Right lung (tissue), 5 donors: ENCODE data around the gene MIPOL1. TPM values are rescaled to one million over a fixed set of nuclear protein-coding genes. Genes with fewer than 3 reads are reported as not detected.
"Not testable (repeated sequence)": the region's sequence is repeated elsewhere in the genome, so short reads cannot be mapped to it uniquely, and the experiment has no call there.

Experiments
- DNase-seq, 2 donors: peaks; one replicate each; pipeline ENCODE4 v3.0.0-alpha.2; 2013
- polyA plus RNA-seq, 5 donors: library from polyadenylated mRNA; unstranded; fragments of 120-200 nt; gene quantifications; one replicate each; pipeline versions ENCODE4 v1.2.1 to v1.2.3, GENCODE V29; 2013; ENCODE audit warnings: inconsistent platforms in 1 of 5, low replicate concordance in 1 of 5; ENCODE audit not compliant: insufficient read length in 5 of 5, insufficient read depth in 1 of 5

Gene MIPOL1
- polyA plus RNA-seq, 5 donors = 7.7 to 15.2 (median 14.2) TPM

DNA sequence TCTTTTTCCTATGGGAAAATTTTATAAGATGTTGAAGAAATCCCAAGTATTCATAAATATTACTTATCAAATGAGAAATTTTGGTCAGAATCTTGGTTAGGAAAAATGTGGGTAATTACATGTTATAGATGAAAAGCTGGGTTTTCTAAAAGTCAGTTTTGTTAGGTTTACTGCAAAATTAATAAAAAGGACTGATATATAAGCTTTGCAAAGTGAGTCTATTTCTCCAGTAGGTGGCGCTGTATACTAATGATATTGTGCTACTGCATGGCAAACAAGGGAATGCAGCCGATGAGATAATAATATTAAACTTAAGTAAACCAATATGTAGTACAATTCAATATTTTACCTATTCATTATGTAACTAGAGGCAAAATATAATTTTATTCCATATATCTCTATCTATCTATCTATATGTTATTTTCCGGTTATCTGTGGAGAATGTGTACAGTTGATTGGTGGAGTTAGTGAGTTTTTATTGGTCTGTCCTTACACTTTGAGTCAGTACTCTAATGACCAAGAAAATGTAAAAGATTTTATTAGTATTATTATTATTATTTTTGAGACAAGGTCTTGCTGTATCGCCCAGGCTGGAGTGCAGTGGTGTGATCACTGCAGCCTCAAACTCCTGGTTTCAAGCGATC, 32.9 kb downstream of the MIPOL1 start:
- peak in 1 of 2 donors; percentile 36 for DNase-seq

DNA sequence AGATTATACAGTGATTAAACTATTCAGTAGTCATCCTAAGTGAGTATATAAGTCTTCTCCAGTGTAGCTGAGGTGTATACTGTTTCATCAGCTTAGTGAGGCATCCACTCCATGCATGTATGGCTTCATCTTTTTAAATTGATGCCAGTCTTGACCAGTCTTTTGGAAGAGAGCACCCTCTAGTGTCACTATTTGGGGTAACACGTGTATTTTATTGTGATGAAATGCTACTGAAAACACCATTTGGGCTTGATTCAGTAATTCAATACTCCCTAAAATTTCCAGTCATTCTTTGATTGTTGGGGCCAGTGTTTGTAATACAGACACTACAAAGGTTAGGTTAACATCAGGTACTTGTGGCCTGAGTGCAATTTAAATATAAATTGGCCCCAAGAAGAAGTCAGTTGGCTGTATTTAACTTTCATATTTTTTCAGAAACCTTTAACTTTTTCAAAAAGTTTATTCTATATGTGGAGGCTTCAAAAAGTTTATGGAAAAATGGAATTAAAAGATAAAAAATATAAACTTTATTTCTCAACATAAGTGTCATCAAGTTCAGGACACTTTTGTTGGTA, 35.3 kb downstream of the MIPOL1 start:
- DNase-seq = no peak

DNA sequence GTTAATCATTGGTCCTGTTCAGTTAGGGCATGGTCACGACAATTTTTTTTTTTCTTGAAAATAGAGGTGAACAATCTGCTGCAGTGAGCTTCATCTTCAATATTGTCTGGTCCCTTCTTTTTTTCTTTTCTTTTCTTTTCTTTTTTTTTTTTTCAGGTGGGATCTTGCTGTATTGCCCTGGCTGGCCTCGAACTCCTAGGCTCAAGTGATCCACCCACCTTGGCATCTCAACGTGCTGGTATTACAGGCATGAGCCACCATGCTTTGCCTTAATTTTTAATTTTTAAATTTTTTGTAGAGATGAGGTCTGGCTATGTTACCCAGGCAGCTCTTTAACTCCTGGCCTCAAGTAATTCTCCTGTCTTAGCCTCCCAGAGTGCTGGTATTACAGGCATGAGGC, 36.5 kb downstream of the MIPOL1 start:
- no peak for DNase-seq

DNA sequence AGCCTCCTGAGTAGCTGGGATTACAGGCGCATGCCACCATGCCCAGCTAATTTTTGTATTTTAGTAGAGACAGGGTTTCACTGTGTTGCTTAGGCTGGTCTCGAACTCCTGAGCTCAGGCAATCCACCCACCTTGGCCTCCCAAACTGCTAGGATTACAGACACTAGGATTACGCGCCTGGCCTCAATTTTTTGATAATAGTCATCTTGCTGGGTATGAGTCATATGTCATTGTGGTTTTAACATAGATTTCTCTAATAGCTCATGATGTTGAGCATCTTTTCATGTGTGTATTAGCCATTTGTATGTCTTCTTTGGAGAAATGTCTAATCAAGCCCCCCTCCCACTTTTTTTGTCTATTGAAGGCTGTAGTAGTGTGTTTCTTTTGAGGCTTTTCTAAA, 38.3 kb downstream of the MIPOL1 start:
- DNase-seq = not testable (repeated sequence)

DNA sequence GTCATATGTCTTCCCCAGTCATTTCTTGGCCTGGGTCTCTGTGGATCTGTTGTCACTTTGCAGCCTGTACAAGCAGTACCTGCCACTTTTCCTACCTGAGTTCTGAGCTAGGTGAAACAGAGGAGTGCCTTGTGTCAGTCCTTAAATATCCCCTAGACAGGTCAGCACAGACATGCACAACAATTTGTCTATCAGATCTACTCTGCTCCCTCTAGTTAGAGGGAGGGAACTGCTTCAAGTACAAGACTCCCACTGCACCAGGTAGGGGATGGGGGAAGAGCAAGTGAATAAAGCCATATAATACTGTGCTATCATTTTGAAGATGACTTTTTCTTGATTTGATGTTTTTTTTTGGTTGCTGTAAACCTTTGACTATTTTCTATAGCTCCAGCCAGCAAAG, 39.4 kb downstream of the MIPOL1 start:
- DNase-seq = no peak

DNA sequence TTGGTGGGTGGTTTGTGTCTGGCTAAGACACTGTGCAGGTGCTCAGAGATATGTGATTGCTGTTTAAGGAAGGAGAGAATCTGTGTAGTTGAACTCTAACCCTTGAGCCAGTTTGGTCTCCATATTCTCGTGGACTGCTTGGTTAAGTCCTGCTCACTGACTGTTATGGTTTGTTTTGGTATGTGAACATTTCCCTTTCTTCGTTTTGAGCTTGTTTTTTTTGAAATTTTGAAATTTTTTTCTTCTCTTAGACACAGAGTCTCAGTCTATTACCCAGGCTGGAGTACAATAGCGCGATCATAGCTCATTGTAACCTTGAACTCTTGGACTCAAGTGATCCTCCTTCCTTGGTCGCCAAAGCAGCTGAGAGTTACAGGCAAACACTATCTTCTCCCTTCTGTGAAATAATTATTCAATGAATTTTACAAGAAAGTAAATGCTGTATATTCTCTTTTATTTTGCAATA, 40.0 kb downstream of the MIPOL1 start:
- DNase-seq = no peak

DNA sequence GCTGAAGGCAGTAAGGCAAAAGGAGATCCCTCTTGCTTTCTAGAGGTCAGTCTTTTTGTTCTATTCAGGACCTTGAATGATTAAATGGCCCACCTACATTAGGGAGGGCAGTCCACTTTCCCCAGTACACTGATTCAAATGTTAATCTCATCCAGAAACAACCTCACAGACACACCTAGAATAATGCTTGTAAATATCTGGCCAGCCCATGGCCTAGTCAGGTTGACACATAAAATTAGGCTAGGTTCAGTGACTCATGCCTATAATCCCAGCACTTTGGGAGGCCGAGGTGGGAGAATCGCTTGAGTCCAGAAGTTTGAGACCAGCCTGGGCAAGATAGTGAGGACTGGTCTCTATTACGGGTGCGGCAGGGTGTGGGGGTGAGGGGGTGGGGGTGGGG, 43.5 kb downstream of the MIPOL1 start:
- DNase-seq = no peak

DNA sequence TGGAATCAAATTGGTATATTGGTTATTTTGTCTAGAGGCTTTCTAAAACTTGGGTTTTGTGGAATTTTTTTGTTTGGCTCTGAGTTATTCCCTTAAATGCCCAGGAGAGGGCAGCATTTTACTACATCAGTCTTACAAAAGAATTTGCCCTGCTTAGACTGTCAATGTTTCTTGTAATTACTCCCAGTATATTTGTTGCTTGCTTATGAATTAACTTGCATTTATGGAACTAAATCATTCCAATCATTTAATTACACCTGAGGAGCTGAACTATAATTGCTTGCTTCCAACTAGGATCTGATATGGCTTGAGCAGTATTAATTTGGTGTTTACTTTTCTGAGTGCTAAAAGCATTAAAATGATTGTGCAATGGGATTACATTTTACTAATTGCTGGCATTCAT, 48.7 kb downstream of the MIPOL1 start:
- DNase-seq = peak; percentile 18 to 24

DNA sequence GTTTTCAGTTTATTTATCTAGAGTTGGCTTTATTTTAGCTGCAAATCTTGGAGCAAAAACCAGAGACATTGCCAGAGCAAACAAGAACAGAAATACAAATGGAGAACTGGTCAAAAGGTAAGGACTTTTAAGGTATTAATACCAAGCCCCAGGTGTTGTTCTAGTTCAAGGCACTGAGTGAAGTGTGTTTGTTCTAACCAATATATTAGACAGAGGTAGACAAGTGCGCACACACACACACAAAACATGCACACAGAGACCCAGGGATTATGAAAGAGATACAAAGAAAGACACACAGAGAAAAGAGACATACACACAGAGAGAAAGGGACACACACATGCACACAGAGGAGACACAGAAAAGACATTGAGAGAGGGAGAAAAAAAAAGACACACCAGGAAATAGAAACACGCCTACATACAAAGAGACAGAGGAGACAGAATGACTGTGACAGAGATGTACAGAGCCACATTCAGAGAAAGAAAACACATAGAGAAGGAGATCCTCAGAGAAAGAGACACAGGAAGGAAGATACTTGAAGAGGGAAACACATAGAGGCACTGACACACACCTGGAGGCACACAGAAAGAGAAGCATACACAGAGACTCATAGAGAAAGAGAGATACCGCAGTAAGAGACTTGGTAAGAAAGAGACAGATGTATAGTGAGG, 50.2 kb downstream of the MIPOL1 start:
- no peak for DNase-seq

DNA sequence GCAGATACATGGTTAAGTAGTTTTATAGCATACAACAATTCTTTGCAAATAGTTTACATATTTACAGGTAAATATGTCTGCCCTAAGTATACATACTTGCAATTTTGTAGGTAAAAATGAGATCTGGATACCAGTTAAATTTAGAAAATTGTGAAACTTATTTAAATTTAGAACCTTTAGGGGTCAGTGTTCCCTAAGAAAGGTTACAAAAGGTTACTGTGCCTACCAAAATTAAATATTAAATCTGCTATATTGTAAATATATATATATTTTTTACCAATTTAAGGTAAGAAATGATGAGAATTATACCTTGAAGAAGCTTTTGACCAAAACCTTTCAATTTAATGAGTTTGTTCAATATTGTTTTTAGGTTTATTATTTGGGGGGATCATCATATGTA, 54.0 kb downstream of the MIPOL1 start:
- DNase-seq = no peak

DNA sequence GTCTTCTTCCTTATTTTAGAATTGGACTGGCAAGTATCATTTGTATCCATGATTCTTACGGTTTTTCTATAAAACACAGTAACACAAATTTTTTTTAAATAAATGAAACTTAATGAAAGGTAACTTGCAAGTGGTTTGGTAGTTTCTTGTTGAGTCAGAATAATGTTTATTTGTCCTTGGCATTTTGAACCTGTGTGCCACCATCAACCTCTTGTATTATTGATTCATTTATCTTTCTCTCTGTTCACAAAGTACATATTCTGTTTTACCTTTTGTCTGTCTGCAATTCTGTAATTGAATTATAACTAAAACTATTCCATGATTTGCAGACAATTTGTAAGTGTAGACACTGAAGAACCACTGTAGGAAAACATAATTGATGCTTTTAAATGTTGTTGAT, 54.7 kb downstream of the MIPOL1 start:
- DNase-seq = no peak

DNA sequence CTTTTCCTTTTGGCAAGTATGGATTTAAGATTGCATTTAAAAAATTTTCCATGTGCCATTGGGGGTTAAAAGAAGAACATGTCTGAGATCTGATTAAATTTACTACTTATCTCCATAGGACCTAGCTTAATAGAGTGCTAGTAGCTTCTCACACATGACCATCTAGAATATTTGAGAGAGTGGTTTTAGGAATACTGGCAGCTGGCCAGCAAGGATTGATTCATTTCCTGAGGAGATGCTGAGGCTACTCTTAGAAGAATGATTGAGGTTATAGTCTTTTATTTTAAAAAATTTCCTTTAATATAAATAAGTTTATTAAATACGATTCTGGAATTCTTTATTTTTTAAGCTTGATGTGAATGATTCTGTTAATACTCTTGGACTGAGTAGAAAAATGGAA, 56.2 kb downstream of the MIPOL1 start:
- DNase-seq = no peak

DNA sequence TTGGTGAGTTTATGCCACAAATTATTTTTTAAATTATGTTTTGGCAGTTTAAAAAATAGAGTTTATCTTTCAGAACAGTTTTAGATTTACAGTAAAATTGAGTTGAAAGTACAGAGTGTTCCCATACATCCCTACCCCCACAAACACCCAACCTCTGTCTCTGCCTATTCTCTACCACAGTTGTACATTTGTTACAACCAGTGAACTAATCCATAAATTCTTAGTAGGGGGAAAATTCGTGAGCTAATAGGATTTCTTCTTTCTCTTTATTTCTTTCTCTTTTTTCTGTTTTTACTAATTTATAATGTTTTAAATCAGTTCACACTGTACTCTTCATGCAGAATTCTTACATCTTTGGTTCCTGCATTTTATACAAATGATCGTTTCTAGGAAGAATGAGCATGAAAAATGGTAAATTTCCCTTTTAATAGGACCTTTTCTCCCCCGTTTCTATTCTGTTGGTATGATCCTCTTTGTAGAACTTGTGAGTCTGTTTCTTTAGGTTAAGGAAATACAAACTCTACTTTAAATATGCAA, 56.7 kb downstream of the MIPOL1 start:
- no peak for DNase-seq

DNA sequence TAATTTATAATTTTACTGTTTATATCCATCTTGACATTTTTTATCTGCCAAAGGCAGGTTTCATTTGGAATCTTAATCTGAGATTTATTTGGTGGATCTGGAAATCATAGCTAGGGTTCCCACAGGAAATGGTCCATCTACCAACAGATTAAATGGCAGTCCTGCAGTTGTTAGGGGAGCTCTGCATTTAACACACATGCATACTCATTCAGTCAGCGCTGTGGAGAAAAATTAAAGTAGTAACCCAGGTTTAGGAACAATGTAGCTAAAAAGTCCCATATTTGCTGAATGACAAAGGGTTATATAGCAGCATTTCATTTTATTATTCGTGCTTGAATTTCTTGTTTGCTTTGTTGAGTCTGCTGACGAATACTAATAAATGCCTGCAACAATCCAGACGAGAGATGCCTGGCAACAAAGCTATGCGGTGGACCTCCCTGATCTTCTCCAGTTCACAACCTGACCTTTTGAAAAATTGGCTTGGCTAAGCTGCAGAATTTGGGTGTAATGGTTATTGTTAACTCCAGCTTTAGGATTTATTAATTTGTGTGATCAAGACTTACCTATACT, 59.8 kb downstream of the MIPOL1 start:
- DNase-seq = no peak

DNA sequence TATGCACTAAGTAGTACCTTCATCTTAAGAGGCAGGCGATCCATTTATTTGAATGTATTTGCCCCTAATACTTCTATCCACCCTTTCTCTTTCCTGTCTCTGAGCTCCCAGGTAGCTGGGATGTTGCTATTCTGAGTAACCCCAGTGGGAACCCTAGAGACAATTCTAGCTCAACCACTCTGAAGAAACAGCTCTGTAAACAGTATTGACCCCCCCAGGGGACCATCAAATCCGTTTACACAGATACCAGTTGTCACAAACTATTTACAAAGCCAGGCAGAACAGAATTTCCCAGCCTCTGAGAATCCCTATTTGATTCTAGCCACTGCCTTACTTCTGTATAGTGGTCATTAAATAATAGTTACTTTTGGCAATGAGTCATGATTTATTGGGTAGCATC, 64.9 kb downstream of the MIPOL1 start:
- no peak for DNase-seq

DNA sequence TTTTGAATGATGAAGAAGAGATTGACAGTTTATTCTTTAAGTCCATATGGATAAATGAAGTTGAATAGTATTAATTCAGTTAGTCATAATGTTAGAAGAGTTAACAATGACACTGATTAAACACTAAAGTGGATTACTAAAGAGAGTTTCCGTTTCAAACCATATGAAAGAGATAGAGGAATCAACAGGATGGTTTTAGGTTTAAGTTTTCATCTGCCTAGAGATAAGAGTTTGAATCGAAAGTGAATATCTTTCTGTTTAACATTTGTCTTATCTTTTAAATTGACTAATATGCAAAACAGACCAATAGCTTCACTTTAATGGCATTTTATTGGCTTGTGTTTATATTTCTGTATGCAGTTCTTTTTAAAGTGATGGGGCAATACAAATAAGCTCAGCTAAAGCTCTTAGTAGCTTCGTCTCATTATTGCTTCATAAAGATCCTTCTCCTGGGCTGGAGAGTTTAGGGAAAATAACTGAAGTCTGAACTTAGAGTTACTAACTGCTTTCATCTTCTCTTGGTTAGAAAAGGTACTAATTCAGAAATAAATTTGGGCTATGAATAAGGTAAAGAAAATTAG, 66.0 kb downstream of the MIPOL1 start:
- no peak for DNase-seq

DNA sequence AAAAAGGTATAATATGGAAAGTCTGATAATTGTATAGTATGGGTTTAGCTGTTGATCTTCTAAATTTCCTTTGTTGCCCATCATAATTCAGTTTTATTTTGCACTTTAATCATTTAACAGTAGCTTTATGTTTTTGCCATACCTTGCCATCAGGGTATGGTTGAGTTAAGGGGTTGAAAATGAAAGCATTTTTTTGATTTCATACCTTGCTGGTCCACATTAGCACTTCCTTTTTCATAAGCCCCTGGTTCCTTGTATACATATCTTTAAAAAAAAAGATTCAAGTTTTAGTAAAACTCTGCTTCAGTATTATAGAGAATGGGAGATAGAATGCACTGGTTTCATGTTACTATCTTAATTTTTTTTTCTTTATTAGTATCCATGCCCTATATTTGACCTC, 71.1 kb downstream of the MIPOL1 start:
- DNase-seq = no peak

DNA sequence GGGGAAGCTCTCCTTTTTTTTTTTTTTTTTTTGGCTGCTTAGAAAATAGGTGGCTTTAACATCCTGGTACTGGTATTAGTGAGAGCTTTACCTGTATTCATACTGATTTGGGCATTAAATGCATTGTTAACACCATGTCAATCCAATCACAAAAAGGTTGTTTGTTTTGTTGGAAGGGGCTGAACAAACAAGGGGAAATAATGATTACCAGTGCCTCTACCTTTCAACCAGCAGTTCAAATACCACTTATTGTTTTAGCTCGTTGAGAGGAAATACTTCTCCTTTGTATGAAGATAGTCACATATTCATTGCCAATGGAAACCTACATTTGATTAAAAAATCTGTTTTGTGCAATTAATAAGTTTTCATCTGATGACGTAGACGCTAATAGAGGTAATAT, 72.9 kb downstream of the MIPOL1 start:
- DNase-seq = no peak

DNA sequence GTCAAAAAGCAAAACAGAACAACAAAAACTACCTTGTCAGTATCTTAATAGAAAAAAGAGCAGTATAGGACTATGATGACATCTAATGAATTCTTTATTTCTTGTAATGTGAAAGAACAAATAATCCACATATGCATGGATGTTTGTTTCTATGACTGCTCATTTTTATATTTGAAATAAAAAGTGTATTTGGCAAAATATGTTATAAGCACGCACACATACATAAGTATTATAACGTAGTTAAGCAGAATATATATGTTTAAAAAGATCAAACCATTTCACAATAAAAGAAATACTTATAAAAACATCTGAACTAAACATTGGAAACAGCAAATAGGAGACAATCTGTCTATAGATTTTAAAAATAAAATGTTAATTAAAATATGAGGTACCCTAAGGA, 74.8 kb downstream of the MIPOL1 start:
- DNase-seq = no peak

DNA sequence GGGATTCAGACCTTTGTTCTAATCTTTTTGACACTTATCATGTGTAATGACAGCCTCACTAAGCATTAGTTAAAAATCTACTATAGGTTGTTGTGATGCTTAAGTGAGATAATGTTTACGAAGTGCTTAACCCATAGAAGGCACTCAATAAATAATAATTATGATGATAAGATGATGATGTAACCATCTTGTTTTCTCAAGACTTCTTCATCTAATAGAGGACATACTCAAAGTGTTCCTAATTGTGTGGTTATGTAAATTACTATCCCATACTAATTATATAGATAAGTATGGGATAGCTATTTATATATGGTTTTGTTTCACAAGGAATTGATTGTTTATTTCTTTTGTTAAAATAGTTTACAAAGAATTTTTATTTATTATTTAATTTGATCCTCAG, 76.9 kb downstream of the MIPOL1 start:
- DNase-seq = no peak

DNA sequence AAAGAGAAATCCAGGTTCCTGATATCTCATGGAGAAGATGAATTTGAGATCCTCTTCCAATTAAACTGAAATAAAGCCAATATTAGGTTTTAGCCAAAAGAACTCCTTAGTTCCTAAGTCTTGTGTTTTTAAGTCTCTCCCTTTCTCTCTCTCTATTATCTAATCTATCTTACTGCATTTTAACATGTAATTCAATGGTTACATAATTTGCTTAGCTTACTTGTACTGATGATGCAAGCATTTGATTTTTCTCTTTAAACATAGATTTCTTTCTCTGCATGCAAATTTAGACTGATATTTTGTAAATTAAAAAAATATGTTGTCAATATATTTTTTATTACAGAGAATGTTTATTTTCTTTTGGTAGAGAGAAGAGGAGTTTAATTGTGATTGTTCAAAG, 78.2 kb downstream of the MIPOL1 start:
- no peak for DNase-seq
